HepG2 (cell line): ENCODE measurements around the gene SH3BP2. TPM values are rescaled to one million over a fixed set of nuclear protein-coding genes. Genes with fewer than 3 reads are reported as not detected.

Source experiments
- ARID2 ChIP-seq: sonication (generic); formaldehyde crosslinking; IDR thresholded peaks from 2 replicates; pipeline ENCODE4 v1.8.1; 2022; ENCODE audit warnings: mild to moderate bottlenecking, missing genetic modification reagents, borderline replicate concordance
- ATF3 ChIP-seq: sonication (generic); formaldehyde crosslinking; IDR thresholded peaks from 2 replicates; pipeline ENCODE4 v1.4.0; 2020; ENCODE audit warnings: missing genetic modification reagents
- CBX2 ChIP-seq, 2 experiments: fragments of 200-600 bp in 1 of 2; sonication (generic); formaldehyde crosslinking in 1 of 2; IDR thresholded peaks; 2 replicates each; pipeline versions ENCODE4 v1.7.0 to v1.8.1; 2018 to 2022; ENCODE audit warnings: low read depth in 2 of 2, low read length in 1 of 2, mild to moderate bottlenecking in 1 of 2, missing genetic modification reagents in 1 of 2
- GATA4 ChIP-seq: sonication (generic); IDR thresholded peaks from 2 replicates; pipeline ENCODE4 v1.6.1; 2016; ENCODE audit warnings: antibody characterized with exemption, low read depth, borderline replicate concordance
- HDAC1 ChIP-seq: sonication (generic); formaldehyde crosslinking; IDR thresholded peaks from 2 replicates; pipeline ENCODE4 v1.5.1; 2020; ENCODE audit warnings: mild to moderate bottlenecking, missing genetic modification reagents
- HOXA3 ChIP-seq: sonication (generic); formaldehyde crosslinking; IDR thresholded peaks from 2 replicates; pipeline ENCODE4 v1.5.0; 2020; ENCODE audit warnings: missing genetic modification reagents
- KDM6A ChIP-seq: IDR thresholded peaks from 2 replicates; pipeline ENCODE4 v1.6.1; 2016; ENCODE audit warnings: low read depth
- KLF11 ChIP-seq: IDR thresholded peaks from 2 replicates; pipeline ENCODE4 v1.6.1; 2016; ENCODE audit warnings: missing compliant biosample characterization
- MED8 ChIP-seq: sonication (generic); formaldehyde crosslinking; IDR thresholded peaks from 2 replicates; pipeline ENCODE4 v1.8.1; 2023; ENCODE audit warnings: mild to moderate bottlenecking, missing genetic modification reagents; ENCODE audit not compliant: insufficient replicate concordance
- NR2F2 ChIP-seq: IDR thresholded peaks from 2 replicates; pipeline ENCODE4 v1.6.1; 2012; ENCODE audit warnings: low read depth, inconsistent platforms, borderline replicate concordance
- RXRB ChIP-seq: IDR thresholded peaks from 2 replicates; pipeline ENCODE4 v1.6.1; 2016; ENCODE audit warnings: borderline replicate concordance, missing genetic modification reagents, missing compliant biosample characterization
- TEAD3 ChIP-seq: optimal IDR thresholded peaks from 2 replicates; pipeline ENCODE3; 2016; ENCODE audit warnings: borderline replicate concordance
- TFAP4 ChIP-seq: sonication (generic); IDR thresholded peaks from 2 replicates; pipeline ENCODE4 v1.6.1; 2016; ENCODE audit warnings: low read depth, borderline replicate concordance
- ZFX ChIP-seq: sonication (generic); formaldehyde crosslinking; IDR thresholded peaks from 2 replicates; pipeline ENCODE4 v1.4.0; 2020; ENCODE audit warnings: mild to moderate bottlenecking, low read depth, missing genetic modification reagents, moderate library complexity
- ZNF264 ChIP-seq: sonication (generic); formaldehyde crosslinking; IDR thresholded peaks from 2 replicates; pipeline ENCODE4 v1.4.0; 2020; ENCODE audit warnings: missing genetic modification reagents
- ZNF33A ChIP-seq: sonication (generic); formaldehyde crosslinking; IDR thresholded peaks from 2 replicates; pipeline ENCODE4 v1.5.1; 2020; ENCODE audit warnings: missing genetic modification reagents, mild to moderate bottlenecking, moderate library complexity, borderline replicate concordance
- ZNF720 ChIP-seq: sonication (generic); formaldehyde crosslinking; IDR thresholded peaks from 2 replicates; pipeline ENCODE4 v1.4.0; 2020; ENCODE audit warnings: missing genetic modification reagents
- ZNF792 ChIP-seq: IDR thresholded peaks from 2 replicates; pipeline ENCODE4 v1.6.1; 2016
- polyA plus RNA-seq, 8 experiments: library from polyadenylated mRNA; depleted of rRNA in 3 of 8; stranded (reverse) in 7 of 8; unstranded in 1 of 8; fragments of >200 nt; fragmentation: Illumina TruSeq in 4 of 8; extraction: Trizol in 4 of 8; gene quantifications; 2 replicates each; pipeline versions ENCODE4 v1.2.1 to v1.2.3, GENCODE V29; 2011 to 2016; ENCODE audit warnings: low read depth in 4 of 8, missing spikeins in 1 of 8, mixed read lengths in 1 of 8; ENCODE audit not compliant: insufficient read depth in 1 of 8
- total RNA-seq, 5 experiments: library from RNA; depleted of rRNA; stranded (reverse); fragments of >200 nt; fragmentation: Illumina TruSeq; extraction: Trizol; gene quantifications; 2 replicates each; pipeline ENCODE4 v1.2.3, GENCODE V29; 2016; ENCODE audit warnings: low read depth in 1 of 5
- TF ChIP-seq, protein P1 (sequence below): fragments of 450-650 bp; IDR thresholded peaks from 2 replicates; pipeline ENCODE4 v1.6.1; 2016
- TF ChIP-seq, protein P2 (sequence below): sonication (generic); formaldehyde crosslinking; IDR thresholded peaks from 2 replicates; pipeline ENCODE4 v1.5.1; 2020; ENCODE audit warnings: mild to moderate bottlenecking, missing genetic modification reagents

SH3BP2 gene
- total and polyA plus RNA-seq, 2 of the 13 experiments (the other 11 are each of a cell fraction or from before 2014, with no cell fraction given) = 16.9 to 34.5 TPM

DNA sequence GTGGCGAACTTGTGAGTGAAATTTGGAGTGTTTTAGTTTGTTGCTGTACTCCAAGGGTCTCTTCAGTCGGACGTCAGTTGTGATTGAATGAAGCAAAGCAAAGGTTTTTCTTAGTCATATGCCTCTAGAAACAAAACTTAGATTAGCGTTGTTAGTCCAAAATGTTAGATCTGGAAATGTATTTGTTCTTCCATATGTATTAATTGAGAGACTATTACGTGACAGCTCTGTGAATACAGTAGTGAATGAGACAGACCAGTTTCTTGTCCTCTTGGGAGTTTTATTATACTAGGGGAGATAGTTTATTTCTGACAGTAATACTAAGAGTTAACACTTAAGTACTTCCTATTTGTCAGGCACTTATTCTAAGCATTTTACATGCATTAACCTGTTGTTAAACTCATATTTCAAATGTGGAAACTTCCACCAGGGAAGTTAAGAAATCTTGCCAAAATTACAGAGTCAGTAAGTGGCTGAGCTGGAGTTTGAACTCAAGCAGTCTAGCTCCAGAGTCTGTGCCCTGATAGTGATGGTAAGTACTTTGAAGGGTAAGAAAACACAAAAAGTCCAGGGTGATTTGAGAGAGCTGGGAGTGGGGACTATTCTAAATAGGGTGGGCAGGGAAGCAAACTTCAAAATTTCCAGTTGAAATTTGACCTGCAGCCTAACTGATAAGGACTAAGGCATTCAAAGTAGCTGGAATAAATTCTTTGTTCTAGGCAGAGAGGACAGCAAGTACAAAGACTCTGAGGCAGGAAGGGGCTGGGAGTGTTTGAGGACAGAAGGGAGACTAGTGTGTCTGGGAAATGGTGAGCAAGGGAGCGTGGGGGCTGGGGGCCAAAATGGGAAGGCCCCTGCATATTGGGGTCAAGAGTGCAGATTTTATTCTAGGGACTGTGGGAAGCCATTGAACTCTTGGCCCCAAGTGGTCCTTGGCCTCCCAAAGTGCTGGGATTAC is 67.8 kb downstream of the SH3BP2 start (continued):
- TF ChIP-seq ZNF33A (CRISPR knock-in tag) (no peak), TFAP4 (0 out of 2 replicates have a peak, but pooled peaks have one; percentile 34), CBX2 (IDR thresholded peaks at IDR 0.05; ENCODE audit: low read depth, low read length) (no peak), CBX2 (CRISPR knock-in tag; IDR thresholded peaks at IDR 0.05; ENCODE audit: low read depth) (no peak), ATF3 (CRISPR knock-in tag) (no peak; the same call in 1 of the 2 replicates), TEAD3 (CRISPR knock-in tag) (peak; percentile 75), HOXA3 (CRISPR knock-in tag) (peak; percentile 77), KDM6A (peak; percentile 54; the same call in 1 of the 2 replicates), ZNF792 (no peak), ZNF720 (CRISPR knock-in tag) (no peak), ZNF264 (CRISPR knock-in tag) (0 out of 2 replicates have a peak, but pooled peaks have one; percentile 21), HDAC1 (CRISPR knock-in tag) (peak; percentile 35; the same call in 1 of the 2 replicates), NR2F2 (peak; percentile 79; the same call in 1 of the 2 replicates), ARID2 (no peak), KLF11 (CRISPR knock-in tag) (no peak), MED8 (CRISPR knock-in tag) (no peak), ZFX (CRISPR knock-in tag) (0 out of 2 replicates have a peak, but pooled peaks have one; percentile 33), GATA4 (peak; percentile 59; the same call in 1 of the 2 replicates), RXRB (peak; percentile 93)
- TF ChIP-seq, protein P1, sequence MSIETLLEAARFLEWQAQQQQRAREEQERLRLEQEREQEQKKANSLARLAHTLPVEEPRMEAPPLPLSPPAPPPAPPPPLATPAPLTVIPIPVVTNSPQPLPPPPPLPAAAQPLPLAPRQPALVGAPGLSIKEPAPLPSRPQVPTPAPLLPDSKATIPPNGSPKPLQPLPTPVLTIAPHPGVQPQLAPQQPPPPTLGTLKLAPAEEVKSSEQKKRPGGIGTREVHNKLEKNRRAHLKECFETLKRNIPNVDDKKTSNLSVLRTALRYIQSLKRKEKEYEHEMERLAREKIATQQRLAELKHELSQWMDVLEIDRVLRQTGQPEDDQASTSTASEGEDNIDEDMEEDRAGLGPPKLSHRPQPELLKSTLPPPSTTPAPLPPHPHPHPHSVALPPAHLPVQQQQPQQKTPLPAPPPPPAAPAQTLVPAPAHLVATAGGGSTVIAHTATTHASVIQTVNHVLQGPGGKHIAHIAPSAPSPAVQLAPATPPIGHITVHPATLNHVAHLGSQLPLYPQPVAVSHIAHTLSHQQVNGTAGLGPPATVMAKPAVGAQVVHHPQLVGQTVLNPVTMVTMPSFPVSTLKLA = no peak
- TF ChIP-seq, protein P2, sequence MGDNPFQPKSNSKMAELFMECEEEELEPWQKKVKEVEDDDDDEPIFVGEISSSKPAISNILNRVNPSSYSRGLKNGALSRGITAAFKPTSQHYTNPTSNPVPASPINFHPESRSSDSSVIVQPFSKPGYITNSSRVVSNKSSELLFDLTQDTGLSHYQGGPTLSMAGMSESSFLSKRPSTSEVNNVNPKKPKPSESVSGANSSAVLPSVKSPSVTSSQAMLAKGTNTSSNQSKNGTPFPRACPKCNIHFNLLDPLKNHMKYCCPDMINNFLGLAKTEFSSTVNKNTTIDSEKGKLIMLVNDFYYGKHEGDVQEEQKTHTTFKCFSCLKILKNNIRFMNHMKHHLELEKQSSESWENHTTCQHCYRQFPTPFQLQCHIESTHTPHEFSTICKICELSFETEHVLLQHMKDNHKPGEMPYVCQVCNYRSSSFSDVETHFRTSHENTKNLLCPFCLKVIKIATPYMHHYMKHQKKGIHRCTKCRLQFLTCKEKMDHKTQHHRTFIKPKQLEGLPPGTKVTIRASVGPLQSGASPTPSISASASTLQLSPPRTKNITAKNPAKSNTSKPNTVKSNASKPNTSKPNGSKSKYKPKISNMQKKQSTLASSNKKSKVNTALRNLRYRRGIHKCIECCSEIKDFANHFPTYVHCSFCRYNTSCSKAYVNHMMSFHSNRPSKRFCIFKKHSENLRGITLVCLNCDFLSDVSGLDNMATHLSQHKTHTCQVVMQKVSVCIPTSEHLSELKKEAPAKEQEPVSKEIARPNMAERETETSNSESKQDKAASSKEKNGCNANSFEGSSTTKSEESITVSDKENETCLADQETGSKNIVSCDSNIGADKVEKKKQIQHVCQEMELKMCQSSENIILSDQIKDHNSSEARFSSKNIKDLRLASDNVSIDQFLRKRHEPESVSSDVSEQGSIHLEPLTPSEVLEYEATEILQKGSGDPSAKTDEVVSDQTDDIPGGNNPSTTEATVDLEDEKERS (CRISPR knock-in tag) = no peak
